ENCODE results near the gene RDH11.
A peak's percentile ranks its signal among the peaks of the same experiment; 100 is the strongest.
"Not testable (repeated sequence)": the region's sequence is repeated elsewhere in the genome, so short reads cannot be mapped to it uniquely, and the experiment has no call there.

RDH11 gene, protein sequence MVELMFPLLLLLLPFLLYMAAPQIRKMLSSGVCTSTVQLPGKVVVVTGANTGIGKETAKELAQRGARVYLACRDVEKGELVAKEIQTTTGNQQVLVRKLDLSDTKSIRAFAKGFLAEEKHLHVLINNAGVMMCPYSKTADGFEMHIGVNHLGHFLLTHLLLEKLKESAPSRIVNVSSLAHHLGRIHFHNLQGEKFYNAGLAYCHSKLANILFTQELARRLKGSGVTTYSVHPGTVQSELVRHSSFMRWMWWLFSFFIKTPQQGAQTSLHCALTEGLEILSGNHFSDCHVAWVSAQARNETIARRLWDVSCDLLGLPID

DNA sequence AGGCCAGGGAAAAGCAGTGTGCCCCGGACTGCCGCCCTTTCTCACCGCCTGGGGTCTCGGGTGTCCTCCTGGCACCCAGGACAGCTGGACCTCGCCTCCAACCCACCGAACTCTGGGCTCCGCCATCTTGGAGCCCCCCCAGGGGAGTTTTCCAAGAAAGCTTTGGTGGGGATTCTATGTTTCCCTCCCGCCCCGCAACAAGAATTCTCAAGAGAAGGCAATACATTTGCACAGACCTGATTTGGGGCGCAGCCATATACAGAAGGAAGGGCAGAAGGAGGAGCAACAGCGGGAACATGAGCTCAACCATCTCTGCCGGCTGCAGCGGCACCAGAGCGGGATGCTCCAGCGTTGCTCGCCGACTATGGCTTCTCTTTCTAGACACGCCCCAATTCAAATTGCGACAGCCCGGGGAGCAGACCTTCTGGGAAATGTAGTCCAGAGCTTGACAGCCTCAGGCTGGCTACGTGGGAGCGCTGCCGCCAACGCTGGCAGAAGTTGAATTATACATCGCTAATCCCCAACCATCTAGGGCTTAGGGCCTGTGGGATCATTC, at the start of gene RDH11:
Gene RDH11 (minus strand): TSS at position 371 of the 556 bp plus-strand sequence. CDS start 61 bp downstream, at position 310.
- peak; percentile 69 to 80 for DNase-seq (ENCODE audit: low read depth in 2 of 2)

DNA sequence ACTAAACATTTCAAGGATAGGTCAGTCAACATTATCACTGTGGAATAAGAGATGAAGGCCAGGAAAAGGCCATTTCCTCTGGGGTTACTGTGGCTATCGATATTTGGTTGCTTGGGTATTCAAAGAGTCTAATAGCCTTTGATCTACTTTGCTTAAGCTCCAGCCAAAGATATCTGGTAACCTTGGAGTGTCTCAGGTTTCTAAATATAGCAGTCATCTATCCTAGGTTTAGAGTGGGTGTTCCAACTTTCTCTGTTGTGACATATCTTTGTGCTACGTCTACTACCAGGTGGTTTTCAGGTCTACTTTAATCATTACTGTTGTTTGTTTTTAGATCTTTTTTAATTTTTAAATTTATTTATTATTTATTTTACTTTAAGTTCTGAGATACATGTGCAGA, 48.5 kb upstream of the RDH11 start:
- no peak for DNase-seq (ENCODE audit: low read depth in 2 of 2)

DNA sequence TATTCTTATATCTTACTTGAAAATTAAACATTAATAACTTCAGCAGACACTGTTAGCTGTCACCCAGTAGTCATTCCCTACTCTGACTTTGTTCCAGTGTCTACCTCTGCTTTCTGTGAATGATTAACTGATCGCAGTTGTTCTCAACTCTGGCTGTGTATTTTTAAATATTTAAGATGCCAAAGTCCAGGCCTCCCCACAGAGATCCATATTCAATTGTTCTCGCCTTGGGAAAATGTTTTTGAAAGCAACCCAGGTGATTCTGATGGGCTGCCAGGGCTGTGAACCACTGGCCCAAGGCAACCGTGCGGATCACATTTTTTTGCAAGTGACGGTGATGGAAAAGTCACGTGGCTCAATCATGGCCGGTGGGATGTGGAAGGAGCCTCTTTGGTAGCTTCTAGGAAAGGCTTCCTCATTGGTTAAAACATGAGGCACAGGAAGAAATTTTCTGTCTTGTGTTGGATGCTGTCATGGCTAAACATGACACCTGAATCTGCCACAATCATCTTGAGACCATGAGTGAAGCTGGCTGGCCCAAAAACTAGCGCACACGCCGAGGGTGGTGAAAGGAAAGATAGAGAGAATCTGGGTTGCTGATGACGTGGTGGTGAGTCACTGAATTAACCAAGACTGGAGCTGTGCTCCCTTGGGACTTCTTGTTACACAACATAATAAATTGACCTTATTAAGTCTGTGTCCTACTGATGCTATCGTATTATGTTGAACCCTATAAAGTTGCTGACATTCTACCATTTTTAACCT, 43.4 kb upstream of the RDH11 start:
- no peak for DNase-seq (ENCODE audit: low read depth in 2 of 2)

DNA sequence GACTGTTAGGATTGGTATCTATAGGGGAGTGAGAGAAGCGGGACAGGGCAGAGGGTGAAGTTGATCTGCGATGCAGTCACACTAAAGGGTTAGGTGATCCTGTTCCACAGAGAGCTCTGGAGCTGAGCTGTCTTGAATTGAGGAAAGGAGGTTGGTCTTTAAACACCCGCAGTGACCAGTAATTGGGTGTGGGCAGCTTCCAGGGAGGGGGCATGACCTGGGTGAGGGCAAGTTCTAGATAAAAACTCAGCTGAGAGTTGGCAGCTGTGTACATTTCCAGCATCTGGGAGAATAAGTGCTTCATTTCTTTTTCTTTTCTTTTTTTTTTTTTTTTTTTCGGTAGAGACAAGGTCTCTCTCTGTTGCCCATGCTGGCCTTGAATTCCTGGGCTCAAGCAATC, 41.2 kb upstream of the RDH11 start:
- no peak for DNase-seq (ENCODE audit: low read depth in 2 of 2)

DNA sequence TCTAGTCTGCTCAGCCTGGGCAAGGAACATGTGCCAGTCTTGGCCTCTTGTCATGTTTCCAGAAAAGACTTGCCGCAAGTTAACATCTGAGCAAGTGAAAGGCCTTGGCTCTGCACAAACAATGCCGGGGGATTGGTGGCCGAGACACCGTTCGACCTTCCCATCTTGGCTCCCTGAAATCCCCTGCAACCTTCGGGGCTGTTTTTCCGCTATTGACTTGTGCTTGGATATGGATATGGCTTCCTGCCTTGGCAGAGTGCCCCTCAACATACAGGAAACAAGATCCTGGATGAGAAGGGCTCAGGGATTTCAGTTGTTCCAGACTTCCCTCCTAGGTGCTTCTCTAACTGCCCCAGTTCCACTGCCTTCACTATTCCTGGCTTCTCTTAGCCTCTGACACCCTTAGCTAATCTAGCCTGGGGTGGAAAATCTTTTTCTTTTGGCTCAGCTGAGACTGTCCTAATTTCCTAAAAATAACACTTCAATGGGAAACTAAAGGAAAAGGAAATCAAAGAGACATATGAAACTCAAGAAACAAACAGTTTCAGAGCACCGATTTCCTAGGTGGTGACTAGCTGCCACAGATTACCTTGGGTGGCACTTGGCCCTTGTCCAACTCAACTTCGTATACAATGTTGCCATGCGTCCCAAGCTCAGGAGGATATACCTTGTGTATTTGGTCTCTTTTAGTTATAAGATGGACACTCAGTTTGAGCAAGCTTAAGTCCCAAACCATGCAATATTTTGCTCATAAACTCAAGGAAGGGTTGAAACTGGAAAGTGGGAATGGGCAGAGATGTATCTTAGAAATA, 40.0 kb upstream of the RDH11 start:
- DNase-seq (ENCODE audit: low read depth in 2 of 2), result no peak

DNA sequence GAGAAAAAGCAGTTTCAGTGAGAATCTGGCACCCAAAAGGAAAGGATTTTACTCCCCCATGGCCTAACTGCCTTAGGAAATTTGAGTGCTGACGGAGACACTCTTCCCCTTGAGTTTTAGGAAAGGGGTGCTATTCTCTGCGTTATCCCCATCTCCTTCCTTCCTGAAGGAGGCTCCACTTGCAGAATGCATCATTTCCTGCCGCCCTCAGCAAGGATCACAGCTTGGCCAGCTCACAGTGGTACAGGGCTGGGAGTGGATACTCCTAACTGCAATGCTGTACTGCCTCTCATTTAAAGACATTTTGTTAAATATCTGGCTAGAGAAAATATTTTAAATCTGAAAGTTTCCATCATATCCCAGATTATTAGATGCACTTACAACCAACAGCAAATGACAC, 39.1 kb upstream of the RDH11 start:
- no peak for DNase-seq (ENCODE audit: low read depth in 2 of 2)

DNA sequence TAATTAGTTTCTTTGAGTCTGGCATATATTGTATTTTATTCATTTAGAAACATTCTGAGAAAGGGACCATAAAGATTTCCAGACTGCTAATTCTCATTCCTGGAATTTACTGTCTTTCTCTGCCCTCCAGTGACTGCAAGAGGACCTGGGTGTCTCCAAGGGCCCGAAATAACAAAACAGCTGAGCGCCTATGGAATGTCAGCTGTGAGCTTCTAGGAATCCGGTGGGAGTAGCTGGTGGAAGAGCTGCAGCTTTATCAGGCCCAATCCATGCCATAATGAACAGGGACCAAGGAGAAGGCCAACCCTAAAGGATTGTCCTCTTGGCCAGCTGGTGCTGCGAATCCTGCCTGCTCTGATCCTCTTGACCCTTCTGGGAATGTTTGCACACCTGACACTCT, 38.1 kb upstream of the RDH11 start:
- no peak for DNase-seq (ENCODE audit: low read depth in 2 of 2)

DNA sequence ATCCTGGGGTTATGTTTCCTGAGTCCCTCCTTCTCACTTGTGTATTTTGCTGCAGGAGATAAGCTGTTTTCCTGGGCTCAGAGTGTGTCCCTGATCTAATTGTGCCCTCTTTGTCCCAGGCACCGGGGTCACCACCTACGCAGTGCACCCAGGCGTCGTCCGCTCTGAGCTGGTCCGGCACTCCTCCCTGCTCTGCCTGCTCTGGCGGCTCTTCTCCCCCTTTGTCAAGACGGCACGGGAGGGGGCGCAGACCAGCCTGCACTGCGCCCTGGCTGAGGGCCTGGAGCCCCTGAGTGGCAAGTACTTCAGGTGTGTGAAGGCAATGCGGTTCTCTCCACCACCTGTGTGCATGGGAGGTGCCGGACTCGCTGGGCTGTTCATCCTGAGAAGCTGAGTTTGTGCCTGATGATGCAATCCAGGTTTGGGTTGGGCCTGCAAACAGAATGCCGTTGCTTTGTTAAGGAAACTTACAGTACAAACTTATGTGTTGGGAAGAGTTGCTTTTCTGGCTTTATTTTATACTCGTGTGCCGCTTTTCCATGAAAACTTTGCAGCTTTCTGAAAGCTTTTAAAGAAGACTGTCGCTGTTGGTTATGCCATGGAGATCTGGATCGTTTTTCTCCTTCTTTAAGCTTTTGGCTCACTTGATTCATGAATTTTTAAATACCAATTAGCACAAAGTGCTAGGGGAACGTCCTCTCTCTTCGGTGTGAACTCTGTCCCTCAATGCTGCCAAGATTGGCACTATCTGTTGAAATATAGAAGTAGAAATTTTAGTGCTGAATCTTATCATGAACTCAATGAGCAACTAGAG, 33.7 kb upstream of the RDH11 start:
- DNase-seq (ENCODE audit: low read depth in 2 of 2), result no peak

DNA sequence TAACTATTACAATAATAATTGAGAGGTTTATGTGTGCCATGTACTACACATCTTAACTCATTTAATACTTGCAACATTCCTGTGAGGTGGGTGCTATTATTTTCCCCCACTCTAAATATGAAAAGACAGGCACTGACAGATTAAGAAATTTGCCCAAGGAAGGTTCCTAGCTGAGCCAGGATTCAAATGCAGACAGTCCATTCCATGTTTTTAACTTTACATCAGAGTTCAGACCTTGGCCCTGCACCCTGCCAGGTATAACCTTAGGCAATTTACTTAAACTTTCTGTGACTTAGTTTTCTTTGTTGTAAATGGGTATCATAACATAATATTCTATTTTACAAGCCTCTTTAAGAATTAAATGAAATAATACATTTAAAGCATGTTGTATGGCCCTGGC, 32.7 kb upstream of the RDH11 start:
- no peak for DNase-seq (ENCODE audit: low read depth in 2 of 2)

DNA sequence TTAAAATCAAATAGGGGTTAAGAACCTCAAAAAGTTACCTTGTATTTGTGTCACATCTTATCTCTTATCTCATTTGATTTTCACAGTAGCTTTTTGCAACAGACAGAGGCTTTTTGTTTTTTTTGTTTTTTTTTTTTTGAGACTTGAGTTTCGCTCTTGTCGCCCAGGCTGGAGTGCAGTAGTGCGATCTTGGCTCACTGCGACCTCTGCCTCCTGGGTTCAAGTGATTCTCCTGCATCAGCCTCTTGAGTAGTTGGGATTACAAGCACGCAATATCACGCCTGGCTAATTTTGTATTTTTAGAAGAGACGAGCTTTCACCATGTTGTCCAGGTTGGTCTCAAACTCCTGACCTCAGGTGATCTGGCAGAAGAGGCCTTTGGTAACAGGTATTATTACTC, 31.8 kb upstream of the RDH11 start:
- DNase-seq (ENCODE audit: low read depth in 2 of 2), result no peak

DNA sequence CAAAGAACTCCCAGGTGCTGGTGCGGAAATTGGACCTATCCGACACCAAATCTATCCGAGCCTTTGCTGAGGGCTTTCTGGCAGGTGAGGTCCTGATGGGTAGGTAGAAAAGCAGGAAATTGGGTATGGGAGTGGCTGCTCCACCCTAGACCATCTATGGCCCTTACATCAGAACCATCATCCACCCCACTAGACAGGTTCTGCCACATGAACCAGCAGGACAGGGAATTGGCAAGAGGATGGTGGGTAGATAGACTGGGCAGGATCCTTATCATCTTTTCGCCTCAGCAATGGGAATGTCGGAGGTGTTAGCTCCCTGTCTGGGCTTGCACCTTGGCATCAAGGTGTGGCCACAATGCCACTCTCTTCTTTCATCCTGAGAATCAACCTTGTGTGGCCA, 29.6 kb upstream of the RDH11 start:
- no peak for DNase-seq (ENCODE audit: low read depth in 2 of 2)

DNA sequence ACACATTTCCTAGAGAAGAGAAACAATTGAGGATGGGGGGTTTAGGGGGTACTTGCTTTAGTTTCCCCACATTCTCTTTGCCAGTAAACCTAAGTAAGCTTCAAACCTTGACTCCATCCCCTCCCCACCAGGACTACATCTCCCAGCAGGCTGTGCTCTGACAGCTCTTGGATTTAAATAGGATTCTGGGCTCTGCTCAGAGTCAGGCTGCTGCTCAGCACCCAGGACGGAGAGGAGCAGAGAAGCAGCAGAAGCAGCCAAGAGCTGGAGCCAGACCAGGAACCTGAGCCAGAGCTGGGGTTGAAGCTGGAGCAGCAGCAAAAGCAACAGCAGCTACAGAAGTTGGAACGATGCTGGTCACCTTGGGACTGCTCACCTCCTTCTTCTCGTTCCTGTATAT, 26.7 kb upstream of the RDH11 start:
- DNase-seq (ENCODE audit: low read depth in 2 of 2), result no peak

DNA sequence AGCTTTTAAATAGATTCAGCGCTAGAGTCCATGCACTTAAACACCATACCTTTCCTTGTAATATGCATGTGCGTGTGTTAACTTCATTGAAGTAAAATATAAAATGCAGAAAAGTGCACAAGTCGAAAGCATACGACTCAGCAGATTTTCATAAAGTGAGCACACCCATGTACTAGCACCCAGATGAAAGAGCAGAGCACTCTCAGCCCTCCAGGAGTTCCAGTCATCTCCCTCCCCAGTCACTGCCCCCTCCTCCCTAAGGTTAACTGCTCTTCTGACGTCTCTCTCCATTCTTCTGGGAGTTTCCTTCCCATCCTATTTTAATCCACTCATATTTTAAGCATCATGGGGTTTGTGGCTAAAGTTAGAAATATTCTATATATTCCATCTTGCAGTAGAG, 26.3 kb upstream of the RDH11 start:
- DNase-seq (ENCODE audit: low read depth in 2 of 2), result no peak

DNA sequence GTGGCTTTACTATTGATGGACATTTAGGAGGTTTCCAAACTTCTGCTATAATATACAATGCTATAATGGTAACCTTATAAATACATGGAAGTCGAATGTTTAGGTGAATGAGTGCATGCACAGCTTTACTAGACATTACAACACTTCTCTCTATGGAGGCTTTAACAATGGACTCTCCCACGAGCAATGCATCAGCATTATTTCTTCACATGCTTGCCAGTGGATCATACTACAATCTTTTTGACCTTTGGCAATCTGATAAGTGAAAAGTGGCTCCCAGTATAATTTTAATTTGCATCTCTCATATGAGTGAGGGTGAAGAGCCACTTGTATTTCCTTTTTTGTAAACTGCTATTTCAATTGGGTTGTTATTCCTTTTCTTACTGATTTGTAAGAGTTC, 24.3 kb upstream of the RDH11 start:
- no peak for DNase-seq (ENCODE audit: low read depth in 2 of 2)

DNA sequence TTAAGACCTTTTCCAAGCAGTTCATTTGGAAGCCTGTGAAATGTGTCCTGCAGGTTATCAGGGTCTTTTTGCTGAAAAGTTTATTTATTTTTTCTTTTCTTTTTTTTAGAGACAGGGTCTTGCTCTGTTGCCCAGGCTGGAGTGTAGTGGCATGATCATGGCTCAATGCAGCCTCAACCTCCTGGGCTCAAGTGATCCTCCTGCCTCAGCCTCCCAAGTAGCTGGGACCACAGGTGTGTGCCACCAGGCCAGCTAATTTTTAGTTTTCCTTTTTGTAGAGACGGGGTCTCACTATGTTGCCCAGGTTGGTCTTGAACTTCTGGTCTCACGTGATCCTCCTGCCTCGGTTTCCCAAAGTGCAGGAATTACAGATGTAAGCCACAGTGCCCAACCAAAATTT, 23.8 kb upstream of the RDH11 start:
- DNase-seq (ENCODE audit: low read depth in 2 of 2), result not testable (repeated sequence)

DNA sequence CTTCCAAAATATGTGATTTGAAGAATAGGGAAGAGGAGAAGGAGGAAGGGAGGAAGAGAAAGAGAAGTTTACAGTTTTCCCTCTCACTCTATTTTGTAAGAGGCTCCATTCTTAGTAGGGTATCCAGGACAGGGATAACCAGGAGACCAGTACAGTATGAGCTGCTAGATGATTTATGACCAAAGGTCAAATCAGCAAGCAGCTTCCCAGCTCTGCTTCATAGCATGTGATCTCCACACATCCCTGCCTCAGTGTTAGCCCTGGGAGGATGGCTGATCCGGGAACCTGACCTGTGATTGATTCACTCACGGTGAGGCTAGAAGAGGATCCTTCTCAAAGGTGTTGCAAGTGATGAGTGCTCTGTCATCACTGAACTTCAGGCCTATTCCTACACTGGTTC, 22.7 kb upstream of the RDH11 start:
- DNase-seq (ENCODE audit: low read depth in 2 of 2), result no peak

DNA sequence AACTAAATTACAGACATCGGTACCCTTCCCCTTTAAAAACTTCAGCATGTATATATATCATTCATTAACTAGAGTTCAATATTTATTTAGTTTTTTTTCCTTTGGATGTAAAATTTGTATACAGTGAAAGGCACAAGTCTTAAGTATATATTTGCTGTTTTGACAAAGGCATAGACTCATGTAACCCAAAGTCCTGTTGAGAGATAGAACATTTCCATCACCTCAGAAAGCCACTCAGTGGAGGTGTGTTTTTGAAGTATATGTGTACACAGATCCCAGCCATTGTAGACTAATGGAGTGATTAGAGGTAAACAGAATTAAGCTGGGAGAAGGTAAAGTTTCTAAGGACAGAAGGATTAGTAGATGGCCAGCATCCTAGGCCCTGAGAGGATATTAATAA, 21.5 kb upstream of the RDH11 start:
- no peak for DNase-seq (ENCODE audit: low read depth in 2 of 2)

DNA sequence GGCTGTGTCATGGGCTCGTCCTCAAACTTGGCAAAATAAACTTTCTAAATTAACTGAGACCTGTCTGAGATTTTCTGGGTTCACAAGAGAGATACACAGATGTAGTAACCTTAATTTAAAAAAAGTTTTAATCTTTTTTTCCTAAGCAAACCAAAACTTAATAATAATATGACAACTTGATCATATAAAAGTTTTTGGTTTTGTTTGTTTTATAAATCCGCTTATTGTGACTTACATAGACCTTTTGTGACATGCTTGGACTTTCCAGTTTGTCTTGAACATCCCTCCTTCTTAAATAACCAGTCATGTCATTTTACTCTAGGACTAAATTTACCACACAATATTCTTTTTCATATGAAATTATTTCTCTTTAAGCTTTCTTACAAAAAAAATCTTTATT, 14.6 kb upstream of the RDH11 start:
- DNase-seq (ENCODE audit: low read depth in 2 of 2), result no peak

DNA sequence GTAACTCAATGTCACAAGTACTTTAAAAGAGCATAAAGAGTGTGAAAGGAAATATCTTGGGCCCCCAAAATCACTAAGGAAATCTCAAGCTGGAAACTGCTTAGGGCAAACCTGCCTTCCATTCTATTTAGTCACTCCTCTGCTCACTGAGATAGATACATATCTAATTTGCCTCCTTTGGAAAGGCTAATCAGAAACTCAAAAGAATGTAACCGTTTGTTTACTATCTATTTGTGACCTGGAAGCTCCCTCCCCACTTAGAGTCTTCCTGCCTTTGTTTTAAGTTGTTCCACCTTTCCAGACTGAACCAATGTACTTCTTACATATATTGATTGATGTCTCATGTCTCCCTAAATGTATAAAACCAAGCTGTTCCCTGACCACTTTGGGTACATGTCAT, 14.2 kb upstream of the RDH11 start:
- not testable (repeated sequence) for DNase-seq (ENCODE audit: low read depth in 2 of 2)

DNA sequence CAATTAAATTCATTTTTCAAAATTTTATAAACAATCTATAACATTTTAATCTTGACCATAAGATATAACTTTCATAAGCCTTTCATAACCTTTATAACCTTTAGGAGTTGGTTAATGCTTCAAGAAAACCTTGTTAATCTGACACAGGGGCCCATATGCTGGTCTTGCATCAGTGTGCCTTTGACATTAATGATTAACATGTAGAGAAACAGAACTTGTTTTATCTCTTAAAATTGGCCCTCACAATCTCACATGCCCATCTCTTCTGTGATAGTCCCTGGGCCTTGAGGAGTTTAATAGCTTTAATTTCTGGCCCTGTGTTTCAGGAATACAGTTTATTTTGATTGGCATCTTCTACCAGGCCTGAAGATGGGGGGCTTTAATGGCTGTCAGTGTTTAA, 13.8 kb upstream of the RDH11 start:
- not testable (repeated sequence) for DNase-seq (ENCODE audit: low read depth in 2 of 2)

DNA sequence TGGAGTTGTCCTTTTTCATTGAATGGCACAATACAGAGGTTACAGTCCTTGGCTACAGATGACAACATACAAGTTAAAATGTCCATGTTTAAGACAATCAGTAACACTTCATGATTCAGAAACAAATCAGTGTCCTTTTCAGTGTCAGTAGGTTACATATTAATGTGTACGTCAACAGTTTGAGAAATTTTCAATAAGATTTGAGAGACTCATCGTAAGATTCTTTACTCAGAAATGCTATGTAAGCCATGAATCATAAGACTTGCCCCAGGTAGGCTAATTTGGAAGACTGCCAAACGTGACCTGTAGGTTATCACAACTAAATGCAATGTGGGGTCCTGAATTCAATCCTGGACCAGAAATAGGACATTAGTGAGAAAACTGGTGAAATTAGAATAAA, 9.6 kb upstream of the RDH11 start:
- no peak for DNase-seq (ENCODE audit: low read depth in 2 of 2)

Data from stimulated activated CD8-positive, alpha-beta memory T cell treated with anti-CD3 and anti-CD28 coated beads, Interleukin-15, amount 100 ng/mL, for 48 hours (primary cell).